ENCODE measurements around the gene DYNC1H1.

Gene DYNC1H1

DNA sequence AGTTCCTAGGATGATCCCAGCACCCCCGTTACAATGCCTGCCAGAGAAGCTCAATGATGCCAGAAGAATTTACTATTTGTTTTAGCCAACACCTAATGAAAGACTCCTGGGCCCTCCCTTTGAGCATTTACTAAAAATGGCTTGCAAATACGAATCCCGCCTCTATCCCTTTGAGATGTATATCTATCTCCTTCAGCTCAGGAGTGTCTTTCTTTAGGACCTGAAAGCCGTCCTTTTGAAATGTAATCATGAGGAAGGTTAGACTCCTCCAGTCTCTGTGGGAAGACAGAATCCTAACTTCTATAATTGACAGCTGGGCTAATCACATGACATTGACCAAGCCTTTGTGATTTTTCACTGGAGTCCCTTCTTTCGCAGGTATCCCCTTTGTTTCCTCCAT, 19.2 kb upstream of the DYNC1H1 start:
- DNase-seq = no peak

DNA sequence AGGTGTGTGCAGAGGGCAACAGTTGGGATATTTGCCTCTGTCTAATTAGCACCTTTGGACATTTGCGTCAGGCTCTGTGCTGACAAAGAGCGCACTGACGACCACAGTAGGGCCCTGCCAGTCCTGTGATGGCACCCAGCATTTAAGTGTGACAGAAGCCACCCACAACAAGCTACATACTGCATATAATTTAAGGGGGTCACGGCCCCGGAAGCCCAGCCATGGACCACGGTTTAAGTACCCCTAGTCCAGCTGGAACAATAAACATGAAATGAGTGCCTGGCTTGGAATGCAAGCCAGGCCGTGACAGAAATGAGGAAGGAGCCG, 16.8 kb upstream of the DYNC1H1 start:
- DNase-seq = peak in 2 of 6 experiments; percentile 19 to 29

- peak; percentile 97 to 100 (median 99) for DNase-seq
These were observed 16.3 kb upstream of the DYNC1H1 start for GRCh38 chr14:101947904-101948665.

GRCh38 chr14:101948666-101949216, 15.6 kb upstream of the DYNC1H1 start:
- DNase-seq = no peak

GRCh38 chr14:101950100-101950499, 14.3 kb upstream of the DYNC1H1 start:
- no peak for DNase-seq

DNA sequence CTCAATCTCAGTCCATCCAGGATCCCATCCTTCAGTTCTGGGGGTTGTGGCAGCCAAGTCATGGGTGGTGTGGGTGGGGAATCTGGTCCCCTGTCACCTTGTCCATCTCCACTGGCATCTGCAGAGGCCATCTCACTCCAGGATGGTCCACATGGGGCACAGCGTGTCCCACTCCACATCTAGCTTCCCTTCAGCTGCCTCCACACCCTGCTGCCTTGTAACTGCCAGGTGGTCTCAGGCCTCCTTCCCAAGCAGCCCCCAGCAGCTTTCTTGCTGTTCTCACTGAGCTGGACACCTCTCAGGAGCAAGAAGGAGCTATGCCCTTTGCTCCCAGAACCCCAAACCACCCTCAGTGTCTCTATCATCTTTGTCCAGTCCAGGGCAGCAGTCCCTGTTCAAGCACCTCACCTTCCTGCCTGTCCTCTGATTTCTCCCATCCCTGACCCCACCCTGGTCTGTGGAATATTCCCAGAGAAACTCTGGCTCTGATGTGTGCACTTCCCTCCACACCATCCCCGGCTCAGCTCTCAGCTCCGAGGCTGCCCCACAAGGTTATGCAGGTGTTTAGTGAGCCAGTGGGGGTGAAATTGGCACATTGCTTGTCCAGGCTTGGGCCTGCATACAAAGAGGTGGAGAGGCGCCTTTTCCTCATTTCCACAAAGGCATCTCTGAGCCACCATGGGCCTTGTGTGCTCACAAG, 13.7 kb upstream of the DYNC1H1 start:
- DNase-seq = no peak

DNA sequence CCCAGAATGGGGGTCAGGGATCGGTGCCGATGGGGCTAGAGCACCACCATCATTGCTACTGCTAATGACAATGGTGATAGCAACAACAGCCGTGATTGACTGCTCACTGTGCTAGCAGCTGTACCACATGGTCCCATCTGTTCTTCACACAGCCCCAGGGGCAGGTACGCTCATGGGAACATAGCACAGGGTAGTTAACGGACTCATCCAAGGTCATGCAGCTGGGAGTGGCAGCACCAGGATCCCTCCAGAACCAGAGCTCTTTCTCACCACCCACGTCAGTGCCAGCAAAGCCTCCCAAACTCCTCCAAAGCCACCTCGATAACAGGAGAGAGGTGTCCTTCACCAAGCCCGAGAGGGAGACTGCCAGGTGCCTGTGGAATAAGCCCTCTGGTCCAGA, 11.2 kb upstream of the DYNC1H1 start:
- DNase-seq = no peak

GRCh38 chr14:101954501-101954900, 9.9 kb upstream of the DYNC1H1 start:
- DNase-seq = no peak

GRCh38 chr14:101955695-101956161, 8.6 kb upstream of the DYNC1H1 start:
- DNase-seq = no peak

DNA sequence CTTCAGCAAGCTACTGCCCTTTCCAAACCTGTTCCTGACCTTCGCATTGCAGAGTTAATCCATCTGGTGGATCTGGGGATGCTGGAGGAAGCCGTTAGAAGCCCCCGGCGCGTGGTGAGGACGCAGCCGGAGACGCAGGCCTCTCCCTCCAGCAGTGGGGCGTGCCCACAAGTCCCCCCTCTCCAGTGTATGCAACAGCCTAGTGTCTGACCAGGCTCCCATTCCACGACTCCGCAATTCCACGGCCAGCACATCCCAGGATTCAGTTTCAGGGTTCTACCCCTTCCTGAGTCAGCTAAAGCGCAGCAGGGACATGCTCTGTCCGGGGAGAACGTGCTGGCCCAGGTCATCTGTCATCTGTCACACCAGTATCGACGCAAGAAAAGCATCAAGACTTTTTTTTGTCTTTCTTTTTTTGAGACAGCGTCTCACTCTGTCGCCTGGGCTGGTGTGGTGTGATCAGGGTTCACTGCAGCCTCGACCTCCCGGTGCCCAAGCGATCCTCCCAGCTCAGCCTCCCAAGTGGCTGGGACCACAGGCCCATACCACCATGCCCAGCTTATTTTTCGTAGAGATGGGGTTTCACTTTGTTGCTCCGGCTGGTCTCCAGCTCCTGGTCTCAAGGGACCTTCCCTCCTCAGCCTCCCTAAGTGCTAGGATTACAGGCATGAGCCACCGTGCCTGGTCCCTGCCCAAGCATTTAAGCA, 8.0 kb upstream of the DYNC1H1 start:
- no peak for DNase-seq

- no peak for DNase-seq
These were observed 6.8 kb upstream of the DYNC1H1 start for GRCh38 chr14:101957406-101958234.

DNA sequence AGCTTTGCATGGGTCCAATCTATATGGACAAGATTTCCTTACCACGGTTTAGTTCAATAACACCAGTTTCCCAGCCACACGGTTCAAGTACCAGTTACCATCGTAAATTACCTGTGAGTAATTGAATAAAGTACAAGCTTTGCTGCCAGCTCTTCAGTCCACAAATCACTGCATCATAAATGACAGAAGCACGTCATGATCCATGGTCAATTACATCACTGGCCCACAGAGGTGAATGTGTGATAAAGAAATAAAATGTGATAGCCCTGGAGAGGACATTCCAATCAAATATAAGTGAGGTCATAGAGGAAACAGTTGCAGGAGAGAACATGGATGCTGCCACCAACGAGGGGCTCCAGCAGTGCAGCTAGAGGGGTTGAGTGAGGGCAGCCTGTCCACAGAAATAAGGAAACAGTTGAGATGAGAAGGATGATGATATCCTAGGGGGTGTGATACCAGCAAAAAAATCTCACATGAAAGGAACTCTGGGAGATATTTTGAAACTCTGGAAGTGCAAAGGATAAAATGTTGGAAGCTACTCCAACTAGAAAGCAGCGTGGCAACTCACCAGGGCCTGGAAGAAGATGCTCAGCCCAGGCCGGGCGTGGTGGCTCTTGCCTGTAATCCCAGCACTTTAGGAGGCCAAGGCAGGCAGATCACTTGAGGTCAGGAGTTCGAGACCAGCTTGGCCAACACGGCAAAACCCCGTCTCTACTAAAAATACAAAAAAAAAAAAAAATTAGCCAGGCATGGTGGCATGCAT, 5.8 kb upstream of the DYNC1H1 start:
- DNase-seq = no peak

- no peak for DNase-seq
These were observed 5.1 kb upstream of the DYNC1H1 start for GRCh38 chr14:101959277-101959676.

- DNase-seq = peak in 2 of 6 experiments; percentile 7 to 29
These were observed 4.1 kb upstream of the DYNC1H1 start for GRCh38 chr14:101960225-101960624.

- peak; percentile 49 to 79 (median 62) for DNase-seq
These were observed 3.2 kb upstream of the DYNC1H1 start for GRCh38 chr14:101961011-101961721.

GRCh38 chr14:101961746-101962502, 2.4 kb upstream of the DYNC1H1 start:
- DNase-seq = no peak

DNA sequence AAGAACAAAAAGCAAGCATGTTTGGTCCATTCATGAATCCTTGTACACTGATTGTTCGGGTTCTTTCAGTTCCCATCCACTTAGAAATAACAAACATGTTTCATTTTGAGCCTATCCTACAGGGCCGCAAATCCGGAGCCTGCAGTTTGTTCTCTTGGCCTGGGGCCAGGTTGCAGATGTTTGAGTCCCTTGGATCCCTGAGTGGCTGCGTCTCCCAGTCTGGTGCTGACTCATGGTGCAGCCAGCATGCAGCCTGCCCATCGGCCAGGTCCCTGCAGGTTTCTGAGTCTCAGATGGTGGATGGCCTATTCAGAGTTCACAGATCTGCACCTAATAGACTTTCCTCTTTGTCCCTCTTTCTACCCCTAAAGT, 1.9 kb upstream of the DYNC1H1 start:
- no peak for DNase-seq

- no peak for DNase-seq
These were observed 1.3 kb upstream of the DYNC1H1 start for GRCh38 chr14:101963052-101963451.

GRCh38 chr14:101963656-101964296, 597 bp upstream of the DYNC1H1 start:
- DNase-seq = no peak

- DNase-seq = peak; percentile 28 to 49 (median 36)
These were observed 790 bp downstream of the DYNC1H1 start for GRCh38 chr14:101965181-101965544.
